Measurements from ENCODE around the gene CRELD1. TPM values are rescaled to one million over a fixed set of nuclear protein-coding genes. Genes with fewer than 3 reads are reported as not detected.
"Not testable (repeated sequence)": the region's sequence is repeated elsewhere in the genome, so short reads cannot be mapped to it uniquely, and the experiment has no call there.

Gene CRELD1
- total RNA-seq, 2 donors from 2014 or later = 18.8 to 25.3 TPM

- Mint-ChIP-seq H3K27me3 (ENCODE audit: low read depth) (no peaks in the 10 kb centered on the region), H3K9me3 (no peaks in the 10 kb centered on the region), H3K4me3 (no peak overlapping the region), H3K27ac (peak overlapping the region; percentile 1), H3K36me3 (ENCODE audit: insufficient read depth in 2 of 2) (peaks cover 9 to 15% of the 10 kb centered on the region in 2 donors), H3K4me1 (ENCODE audit: low read depth) (peaks cover 58% of the 10 kb centered on the region)
- DNase-seq = no peak
- ATAC-seq (replicated peaks in 1 of 2) = no peak
Observed at GRCh38 chr3:9897408-9898372, 35.9 kb upstream of the CRELD1 start.

- Mint-ChIP-seq H3K4me1 (ENCODE audit: low read depth) (peaks cover 58% of the 10 kb centered on the region), H3K27ac (no peak overlapping the region), H3K9me3 (no peaks in the 10 kb centered on the region), H3K36me3 (ENCODE audit: insufficient read depth in 2 of 2) (peaks cover 4 to 7% of the 10 kb centered on the region in 2 donors), H3K4me3 (no peak overlapping the region), H3K27me3 (ENCODE audit: low read depth) (no peaks in the 10 kb centered on the region)
- no peak for DNase-seq
- ATAC-seq (replicated peaks in 1 of 2) = no peak
Observed at GRCh38 chr3:9898467-9899241, 35.0 kb upstream of the CRELD1 start.

- peaks cover 4 to 7% of the 10 kb centered on the region in 2 donors for H3K36me3 Mint-ChIP-seq (ENCODE audit: insufficient read depth in 2 of 2)
- no peaks in the 10 kb centered on the region for H3K27me3 Mint-ChIP-seq (ENCODE audit: low read depth)
- H3K9me3 Mint-ChIP-seq = no peaks in the 10 kb centered on the region
- DNase-seq = no peak
- H3K4me3 Mint-ChIP-seq = no peak overlapping the region
- H3K27ac Mint-ChIP-seq = no peak overlapping the region
- no peak for ATAC-seq (replicated peaks in 1 of 2)
- H3K4me1 Mint-ChIP-seq (ENCODE audit: low read depth) = peaks cover 56% of the 10 kb centered on the region
Observed at GRCh38 chr3:9899289-9899791, 34.3 kb upstream of the CRELD1 start.

- not testable (repeated sequence) for DNase-seq; H3K9me3 Mint-ChIP-seq; ATAC-seq (replicated peaks in 1 of 2); H3K36me3 Mint-ChIP-seq (ENCODE audit: insufficient read depth in 2 of 2); H3K27me3 Mint-ChIP-seq (ENCODE audit: low read depth)
- peak overlapping the region; percentile 65 for H3K27ac Mint-ChIP-seq
- H3K4me1 Mint-ChIP-seq (ENCODE audit: low read depth) = peaks cover 42% of the 10 kb centered on the region
- peak overlapping the region in 1 of 2 donors; percentile 62 for H3K4me3 Mint-ChIP-seq
Observed at GRCh38 chr3:9900965-9901415, 32.6 kb upstream of the CRELD1 start.

- Mint-ChIP-seq H3K4me3 (peak overlapping the region; percentile 62 to 67), H3K36me3 (ENCODE audit: insufficient read depth in 2 of 2) (no peaks in the 10 kb centered on the region), H3K9me3 (no peaks in the 10 kb centered on the region), H3K4me1 (ENCODE audit: low read depth) (peaks cover 42% of the 10 kb centered on the region), H3K27me3 (ENCODE audit: low read depth) (no peaks in the 10 kb centered on the region), H3K27ac (no peak overlapping the region)
- ATAC-seq (replicated peaks in 1 of 2) = peak; percentile 70 to 74
- peak; percentile 28 for DNase-seq
Observed at GRCh38 chr3:9901967-9902366, 31.7 kb upstream of the CRELD1 start.

GRCh38 chr3:9902372-9903237 lies 31.0 kb upstream of the CRELD1 start, which contains the start of gene IL17RE:
IL17RE (plus strand) TSS chr3:9902848; CDS start chr3:9902933, 85 bp downstream.
- peak; percentile 61 to 74 for ATAC-seq (replicated peaks in 1 of 2)
- peaks cover 2% of the 10 kb centered on the region for H3K27me3 Mint-ChIP-seq (ENCODE audit: low read depth)
- H3K4me1 Mint-ChIP-seq (ENCODE audit: low read depth) = peaks cover 42% of the 10 kb centered on the region
- H3K36me3 Mint-ChIP-seq (ENCODE audit: insufficient read depth in 2 of 2) = no peaks in the 10 kb centered on the region
- H3K4me3 Mint-ChIP-seq = peak within 1 kb of the TSS; percentile 62 to 67
- DNase-seq = no peak
- H3K27ac Mint-ChIP-seq = peak within 1 kb of the TSS; percentile 30
- no peaks in the 10 kb centered on the region for H3K9me3 Mint-ChIP-seq

- DNase-seq (peak; percentile 28 to 37), ATAC-seq (replicated peaks in 1 of 2) (peak in 1 of 2 donors; percentile 26)
- Mint-ChIP-seq H3K27ac (peak overlapping the region; percentile 30), H3K4me1 (ENCODE audit: low read depth) (peaks cover 37% of the 10 kb centered on the region), H3K27me3 (ENCODE audit: low read depth) (peaks cover 5% of the 10 kb centered on the region), H3K9me3 (no peaks in the 10 kb centered on the region), H3K36me3 (ENCODE audit: insufficient read depth in 2 of 2) (no peaks in the 10 kb centered on the region), H3K4me3 (peak overlapping the region; percentile 62 to 67)
Observed at GRCh38 chr3:9903238-9903624, 30.4 kb upstream of the CRELD1 start.

- Mint-ChIP-seq H3K4me3 (peak overlapping the region in 1 of 2 donors; percentile 62), H3K4me1 (ENCODE audit: low read depth) (peaks cover 31% of the 10 kb centered on the region), H3K9me3 (no peaks in the 10 kb centered on the region), H3K27me3 (ENCODE audit: low read depth) (peaks cover 5% of the 10 kb centered on the region), H3K36me3 (ENCODE audit: insufficient read depth in 2 of 2) (no peaks in the 10 kb centered on the region), H3K27ac (peak overlapping the region; percentile 29)
- DNase-seq = no peak
- ATAC-seq (replicated peaks in 1 of 2) = no peak
Observed at GRCh38 chr3:9903904-9904303, 29.7 kb upstream of the CRELD1 start.

- Mint-ChIP-seq H3K4me3 (no peak overlapping the region), H3K9me3 (no peaks in the 10 kb centered on the region), H3K27me3 (ENCODE audit: low read depth) (peaks cover 10% of the 10 kb centered on the region), H3K36me3 (ENCODE audit: insufficient read depth in 2 of 2) (no peaks in the 10 kb centered on the region), H3K4me1 (ENCODE audit: low read depth) (peaks cover 39% of the 10 kb centered on the region), H3K27ac (no peak overlapping the region)
- ATAC-seq (replicated peaks in 1 of 2) (no peak), DNase-seq (no peak)
Observed at GRCh38 chr3:9906480-9906879, 27.2 kb upstream of the CRELD1 start.

- Mint-ChIP-seq H3K36me3 (ENCODE audit: insufficient read depth in 2 of 2) (peaks cover 0 to 2% of the 10 kb centered on the region in 2 donors), H3K4me1 (ENCODE audit: low read depth) (peaks cover 31% of the 10 kb centered on the region), H3K27ac (no peak overlapping the region), H3K9me3 (no peaks in the 10 kb centered on the region), H3K27me3 (ENCODE audit: low read depth) (peaks cover 20% of the 10 kb centered on the region), H3K4me3 (no peak overlapping the region)
- DNase-seq (no peak), ATAC-seq (replicated peaks in 1 of 2) (no peak)
Observed at GRCh38 chr3:9908286-9908685, 25.3 kb upstream of the CRELD1 start.

GRCh38 chr3:9909221-9910013 lies 24.2 kb upstream of the CRELD1 start:
- no peak overlapping the region for H3K4me3 Mint-ChIP-seq
- H3K9me3 Mint-ChIP-seq = no peaks in the 10 kb centered on the region
- H3K27me3 Mint-ChIP-seq (ENCODE audit: low read depth) = peaks cover 20% of the 10 kb centered on the region
- peak; percentile 42 to 54 for ATAC-seq (replicated peaks in 1 of 2)
- H3K27ac Mint-ChIP-seq = peak overlapping the region; percentile 1
- peaks cover 0 to 2% of the 10 kb centered on the region in 2 donors for H3K36me3 Mint-ChIP-seq (ENCODE audit: insufficient read depth in 2 of 2)
- no peak for DNase-seq
- peaks cover 22% of the 10 kb centered on the region for H3K4me1 Mint-ChIP-seq (ENCODE audit: low read depth)

Measured in activated T-cell treated with anti-CD3 and anti-CD28 coated beads, Interleukin-2, amount 50 U/mL, for 72 hours (primary cell).